Uterus (tissue), 2 donors: ENCODE measurements around the gene CDS2.

Experiments used
- POLR2A ChIP-seq, 2 donors: fragments of 450-650 bp; IDR thresholded peaks; one replicate each; pipeline ENCODE4 v1.6.1; 2016; ENCODE audit warnings: antibody characterized with exemption in 2 of 2, mild to moderate bottlenecking in 1 of 2, moderate library complexity in 1 of 2
- TF ChIP-seq, protein P1 (sequence below), 4 experiments: fragments of 200-600 bp in 2 of 4; fragments of 450-650 bp in 2 of 4; sonication (generic) in 2 of 4; IDR thresholded peaks; one replicate each; pipeline ENCODE4 v1.5.1; 2016 to 2019; ENCODE audit warnings: antibody characterized with exemption in 4 of 4, mild to moderate bottlenecking in 2 of 4, moderate library complexity in 1 of 4

DNA sequence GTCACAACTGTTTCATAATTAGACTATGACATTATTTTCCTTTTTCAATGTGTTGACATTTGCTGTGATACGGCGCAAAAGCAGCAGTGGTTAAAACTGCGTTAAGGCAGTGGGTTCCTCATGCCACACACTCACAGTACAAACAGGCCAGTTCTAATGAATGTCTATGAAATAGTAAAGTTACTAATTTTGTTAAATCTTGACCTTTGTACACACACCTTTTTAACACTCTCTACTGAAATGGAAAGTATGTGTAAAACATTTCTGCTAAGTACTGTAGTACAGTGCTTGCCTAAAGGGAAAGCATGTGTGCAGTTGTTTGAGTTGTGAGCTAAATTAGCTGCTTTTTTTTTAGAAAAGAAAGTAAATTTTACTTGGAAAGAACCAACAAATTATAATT lies 60.3 kb downstream of the CDS2 start:
- TF ChIP-seq, protein P1, sequence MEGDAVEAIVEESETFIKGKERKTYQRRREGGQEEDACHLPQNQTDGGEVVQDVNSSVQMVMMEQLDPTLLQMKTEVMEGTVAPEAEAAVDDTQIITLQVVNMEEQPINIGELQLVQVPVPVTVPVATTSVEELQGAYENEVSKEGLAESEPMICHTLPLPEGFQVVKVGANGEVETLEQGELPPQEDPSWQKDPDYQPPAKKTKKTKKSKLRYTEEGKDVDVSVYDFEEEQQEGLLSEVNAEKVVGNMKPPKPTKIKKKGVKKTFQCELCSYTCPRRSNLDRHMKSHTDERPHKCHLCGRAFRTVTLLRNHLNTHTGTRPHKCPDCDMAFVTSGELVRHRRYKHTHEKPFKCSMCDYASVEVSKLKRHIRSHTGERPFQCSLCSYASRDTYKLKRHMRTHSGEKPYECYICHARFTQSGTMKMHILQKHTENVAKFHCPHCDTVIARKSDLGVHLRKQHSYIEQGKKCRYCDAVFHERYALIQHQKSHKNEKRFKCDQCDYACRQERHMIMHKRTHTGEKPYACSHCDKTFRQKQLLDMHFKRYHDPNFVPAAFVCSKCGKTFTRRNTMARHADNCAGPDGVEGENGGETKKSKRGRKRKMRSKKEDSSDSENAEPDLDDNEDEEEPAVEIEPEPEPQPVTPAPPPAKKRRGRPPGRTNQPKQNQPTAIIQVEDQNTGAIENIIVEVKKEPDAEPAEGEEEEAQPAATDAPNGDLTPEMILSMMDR (IDR thresholded peaks at IDR 0.05) = no peak
- no peak for TF ChIP-seq POLR2A (IDR thresholded peaks at IDR 0.05)
